IPS DF 6.9 (cell line): ENCODE data around the gene C3orf85.
A peak's percentile ranks its signal among the peaks of the same experiment; 100 is the strongest.

ENCODE experiments used
- DNase-seq: peaks from one replicate; pipeline ENCODE4 v3.0.0-alpha.2; 2013; ENCODE audit warnings: low read depth, low spot score
- H3K27ac ChIP-seq: one replicate; pipeline ENCODE4 v1.5.1; 2013; ENCODE audit warnings: low read length, control low read depth
- H3K27me3 ChIP-seq: 2 replicates; pipeline ENCODE4 v1.6.1; 2013; ENCODE audit warnings: mild to moderate bottlenecking, low read length; ENCODE audit not compliant: control insufficient read depth, insufficient read depth
- H3K36me3 ChIP-seq: 2 replicates; pipeline ENCODE4 v1.6.1; 2013; ENCODE audit warnings: low read length; ENCODE audit not compliant: control insufficient read depth, insufficient read depth
- H3K4me1 ChIP-seq: 2 replicates; pipeline ENCODE4 v1.6.1; 2013; ENCODE audit warnings: low read length; ENCODE audit not compliant: control insufficient read depth, insufficient read depth
- H3K4me3 ChIP-seq: 2 replicates; pipeline ENCODE4 v1.5.1; 2013; ENCODE audit warnings: mild to moderate bottlenecking, low read length
- H3K9me3 ChIP-seq: 2 replicates; pipeline ENCODE4 v1.6.1; 2013; ENCODE audit warnings: low read length, inconsistent platforms; ENCODE audit not compliant: control insufficient read depth, insufficient read depth
- WGBS: extraction: QIAGEN DNeasy Blood & Tissue Kit; methylation state at CpG from one replicate; pipeline ENCODE4 v1.1.7; 2013; ENCODE audit warnings: mixed read lengths, missing lambda C conversion rate; ENCODE audit not compliant: insufficient read length, insufficient coverage; 5-methylcytosine and 5-hydroxymethylcytosine counted together

C3orf85 gene

GRCh38 chr3:109184726-109185125, 48.2 kb downstream of the C3orf85 start:
- no peak for DNase-seq
- Histone ChIP-seq H3K27ac (no peak overlapping the region), H3K4me1 (no peaks in the 10 kb centered on the region), H3K9me3 (no peaks in the 10 kb centered on the region), H3K36me3 (no peaks in the 10 kb centered on the region), H3K4me3 (no peak overlapping the region), H3K27me3 (no peaks in the 10 kb centered on the region)

DNA sequence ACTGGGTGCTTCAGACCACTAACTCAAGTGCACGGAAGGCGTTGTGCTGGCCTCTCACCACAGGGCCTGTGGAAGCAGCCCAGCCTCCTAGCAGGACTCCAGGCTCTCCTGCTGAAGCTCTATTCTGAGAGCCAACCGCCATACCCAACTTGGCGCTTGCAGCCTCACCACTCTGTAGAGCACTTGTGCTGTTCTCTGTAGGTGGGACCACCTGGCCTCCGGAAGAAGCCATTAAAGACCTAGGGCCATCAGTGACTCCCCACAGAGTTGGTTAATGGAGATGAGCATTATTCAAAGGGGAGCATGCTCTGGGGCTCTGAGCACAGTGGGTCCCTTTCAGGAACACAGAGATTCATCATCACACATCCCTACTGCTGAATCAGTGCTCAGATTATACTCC, 50.9 kb downstream of the C3orf85 start:
- 0 out of 2 replicates have a peak, but pooled peaks cover 1% of the 10 kb centered on the region for H3K4me1 ChIP-seq
- peak; percentile 11 for DNase-seq
- no peak overlapping the region for H3K4me3 ChIP-seq
- H3K9me3 ChIP-seq, result no peaks in the 10 kb centered on the region
- H3K36me3 ChIP-seq, result no peaks in the 10 kb centered on the region
- WGBS, result no CpG with 5 or more reads among the region's 5 CpGs
- H3K27me3 ChIP-seq, result no peaks in the 10 kb centered on the region
- H3K27ac ChIP-seq, result no peak overlapping the region

DNA sequence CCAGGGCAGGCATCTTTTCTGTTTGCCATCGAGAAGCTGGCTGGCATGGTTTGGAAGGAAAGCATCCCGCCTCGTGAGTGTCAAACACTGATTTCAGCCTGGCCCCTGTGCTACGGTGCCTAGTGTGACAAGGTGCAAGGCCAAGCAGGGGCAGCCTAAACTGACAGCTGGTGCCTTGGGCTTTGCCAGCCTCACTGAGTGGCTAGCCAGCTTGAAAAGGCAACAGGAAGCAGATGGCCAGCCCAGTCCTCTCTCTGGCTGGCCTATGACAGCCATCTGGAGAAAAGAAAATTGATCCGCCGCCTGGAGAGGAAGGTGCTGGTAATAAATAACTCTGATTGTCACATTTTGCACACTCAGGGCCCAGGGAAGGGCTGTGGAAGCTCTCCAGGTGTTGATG, 52.2 kb downstream of the C3orf85 start:
- WGBS, result no CpG with 5 or more reads among the region's 6 CpGs
- Histone ChIP-seq H3K27ac (no peak overlapping the region), H3K36me3 (no peaks in the 10 kb centered on the region), H3K4me1 (0 out of 2 replicates have a peak, but pooled peaks cover 1% of the 10 kb centered on the region), H3K27me3 (no peaks in the 10 kb centered on the region), H3K9me3 (no peaks in the 10 kb centered on the region), H3K4me3 (no peak overlapping the region)
- no peak for DNase-seq

GRCh38 chr3:109191421-109191820, 54.9 kb downstream of the C3orf85 start:
- Histone ChIP-seq H3K4me1 (0 out of 2 replicates have a peak, but pooled peaks cover 1% of the 10 kb centered on the region), H3K9me3 (no peaks in the 10 kb centered on the region), H3K27me3 (no peaks in the 10 kb centered on the region), H3K27ac (no peak overlapping the region), H3K4me3 (no peak overlapping the region), H3K36me3 (no peaks in the 10 kb centered on the region)
- DNase-seq, result no peak
- WGBS, result no CpG with 5 or more reads among the region's 1 CpG

- no peaks in the 10 kb centered on the region for H3K4me1 ChIP-seq
- H3K4me3 ChIP-seq, result no peak overlapping the region
- no peaks in the 10 kb centered on the region for H3K9me3 ChIP-seq
- no peaks in the 10 kb centered on the region for H3K27me3 ChIP-seq
- no peak for DNase-seq
- H3K36me3 ChIP-seq, result no peaks in the 10 kb centered on the region
- WGBS, result no CpG with 5 or more reads among the region's 1 CpG
- no peak overlapping the region for H3K27ac ChIP-seq
Measured at GRCh38 chr3:109195815-109196214, 59.3 kb downstream of the C3orf85 start.
